Measurements from ENCODE around the gene EHD4.

EHD4 gene

GRCh38 chr15:42014406-42014805 lies 42.0 kb upstream of the EHD4 start:
- no peak overlapping the region for H3K27ac ChIP-seq (ENCODE audit: extremely low read depth, low read depth, low read length)
- no peaks in the 10 kb centered on the region for H3K36me3 ChIP-seq (ENCODE audit: control insufficient read depth in 2 of 2, insufficient read depth in 1 of 2, low read length in 2 of 2)
- no peak overlapping the region for H3K4me3 ChIP-seq (ENCODE audit: low read depth, low read length)
- no peaks in the 10 kb centered on the region for H3K9me3 ChIP-seq (ENCODE audit: control insufficient read depth, insufficient read depth, low read depth, low read length)
- no peaks in the 10 kb centered on the region for H3K4me1 ChIP-seq (ENCODE audit: control insufficient read depth, insufficient read depth, low read length)
- TF ChIP-seq GLI4 (tag by site-specific recombination; IDR thresholded peaks at IDR 0.05) (no peak), ZNF138 (tag by site-specific recombination; IDR thresholded peaks at IDR 0.05; ENCODE audit: borderline replicate concordance) (no peak), ZNF157 (tag by site-specific recombination; IDR thresholded peaks at IDR 0.05) (no peak), ZNF654 (tag by site-specific recombination; IDR thresholded peaks at IDR 0.05; ENCODE audit: low read depth) (no peak), ZBTB20 (tag by site-specific recombination; IDR thresholded peaks at IDR 0.05) (no peak), ZNF747 (tag by site-specific recombination; IDR thresholded peaks at IDR 0.05) (no peak), OSR2 (tag by site-specific recombination; IDR thresholded peaks at IDR 0.05) (no peak), ZNF16 (tag by site-specific recombination; IDR thresholded peaks at IDR 0.05; ENCODE audit: low read depth) (no peak), GLI2 (tag by site-specific recombination; IDR thresholded peaks at IDR 0.05; ENCODE audit: borderline replicate concordance, low read depth) (no peak), HOXA7 (CRISPR knock-in tag; IDR thresholded peaks at IDR 0.05; ENCODE audit: borderline replicate concordance) (no peak), ZNF629 (tag by site-specific recombination; IDR thresholded peaks at IDR 0.05) (no peak), ZNF521 (tag by site-specific recombination; IDR thresholded peaks at IDR 0.05) (no peak), IKZF3 (tag by site-specific recombination; IDR thresholded peaks at IDR 0.05) (no peak), PRDM1 (tag by site-specific recombination; IDR thresholded peaks at IDR 0.05) (no peak), ZNF302 (tag by site-specific recombination; IDR thresholded peaks at IDR 0.05; ENCODE audit: low read depth) (no peak)
- ChIA-PET CTCF (no interaction called here), POLR2A (no interaction called here)

GRCh38 chr15:42012928-42013482 lies 40.6 kb upstream of the EHD4 start:
- Histone ChIP-seq H3K4me3 (ENCODE audit: low read depth, low read length) (no peak overlapping the region), H3K36me3 (ENCODE audit: control insufficient read depth in 2 of 2, insufficient read depth in 1 of 2, low read length in 2 of 2) (no peaks in the 10 kb centered on the region), H3K9me3 (ENCODE audit: control insufficient read depth, insufficient read depth, low read depth, low read length) (no peaks in the 10 kb centered on the region), H3K27ac (ENCODE audit: extremely low read depth, low read depth, low read length) (no peak overlapping the region), H3K4me1 (ENCODE audit: control insufficient read depth, insufficient read depth, low read length) (no peaks in the 10 kb centered on the region)
- ChIA-PET POLR2A (no interaction called here), CTCF (interaction anchor here (1.0 kb wide), 1 partner anchor 22 kb away, joined by 3 read pairs; no protein-coding TSS in a partner anchor)
- no peak for TF ChIP-seq ZFP69B (tag by site-specific recombination; IDR thresholded peaks at IDR 0.05)
- no peak for TF ChIP-seq ZNF24 (tag by site-specific recombination; IDR thresholded peaks at IDR 0.05)
- no peak for TF ChIP-seq ZNF623 (tag by site-specific recombination; IDR thresholded peaks at IDR 0.05)
- no peak for TF ChIP-seq ZNF707 (tag by site-specific recombination; IDR thresholded peaks at IDR 0.05)
- no peak for TF ChIP-seq ZNF48 (tag by site-specific recombination; IDR thresholded peaks at IDR 0.05)
- no peak for TF ChIP-seq ZNF433 (tag by site-specific recombination; IDR thresholded peaks at IDR 0.05; ENCODE audit: low read depth)
- no peak for TF ChIP-seq ZNF530 (tag by site-specific recombination; IDR thresholded peaks at IDR 0.05; ENCODE audit: low read depth)
- TF ChIP-seq ZNF561 (tag by site-specific recombination; IDR thresholded peaks at IDR 0.05; ENCODE audit: borderline replicate concordance), result no peak
- TF ChIP-seq ZNF26 (tag by site-specific recombination; IDR thresholded peaks at IDR 0.05), result no peak
- TF ChIP-seq PRDM4 (tag by site-specific recombination; IDR thresholded peaks at IDR 0.05), result no peak
- no peak for TF ChIP-seq TCF7L2 (IDR thresholded peaks at IDR 0.05; ENCODE audit: borderline replicate concordance, low read depth, low read length)
- no peak for TF ChIP-seq ZNF362 (tag by site-specific recombination; IDR thresholded peaks at IDR 0.05)
- TF ChIP-seq CTCF (tag by site-specific recombination; IDR thresholded peaks at IDR 0.05), result no peak

All from HEK293 (cell line).